ENCODE measurements around the gene SLC24A3.

The SLC24A3 gene

DNA sequence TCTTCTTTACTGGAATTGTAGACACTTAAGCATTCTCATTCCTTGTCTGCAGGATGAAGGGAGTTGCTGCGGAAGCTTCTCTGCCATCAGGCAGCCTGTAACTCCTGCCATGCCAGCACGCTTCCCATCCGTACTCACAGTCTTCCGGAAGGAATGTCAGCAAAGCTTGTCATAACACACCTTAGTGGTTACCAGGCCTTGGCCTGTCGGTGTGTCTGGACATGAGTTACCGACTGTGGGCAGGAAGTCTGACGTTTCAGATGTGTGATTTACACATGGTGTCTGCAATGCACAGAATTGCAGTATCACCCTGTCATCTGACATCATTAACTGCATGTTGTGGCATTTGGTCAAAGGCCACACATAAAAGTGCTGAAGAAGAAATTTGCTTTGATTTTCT lies 102.2 kb downstream of the SLC24A3 start:
- Histone ChIP-seq H3K36me3 (ENCODE audit: control insufficient read depth in 2 of 2, insufficient read depth in 2 of 2, low read length in 2 of 2) (no peaks in the 10 kb centered on the region), H3K27ac (ENCODE audit: low read depth in 2 of 2, low read length in 2 of 2) (no peak overlapping the region), H3K27me3 (ENCODE audit: control insufficient read depth in 2 of 2, insufficient read depth in 2 of 2, low read length in 2 of 2) (peaks cover 0 to 3% of the 10 kb centered on the region in 2 donors), H3K9ac (ENCODE audit: low read depth in 1 of 2, low read length in 2 of 2) (no peak overlapping the region), H3K4me1 (ENCODE audit: control insufficient read depth in 2 of 2, insufficient read depth in 2 of 2, low read length in 2 of 2) (no peaks in the 10 kb centered on the region), H3K9me3 (ENCODE audit: control insufficient read depth in 2 of 2, low read length in 2 of 2) (no peaks in the 10 kb centered on the region), H3K4me3 (ENCODE audit: low read length in 2 of 2) (no peak overlapping the region)

DNA sequence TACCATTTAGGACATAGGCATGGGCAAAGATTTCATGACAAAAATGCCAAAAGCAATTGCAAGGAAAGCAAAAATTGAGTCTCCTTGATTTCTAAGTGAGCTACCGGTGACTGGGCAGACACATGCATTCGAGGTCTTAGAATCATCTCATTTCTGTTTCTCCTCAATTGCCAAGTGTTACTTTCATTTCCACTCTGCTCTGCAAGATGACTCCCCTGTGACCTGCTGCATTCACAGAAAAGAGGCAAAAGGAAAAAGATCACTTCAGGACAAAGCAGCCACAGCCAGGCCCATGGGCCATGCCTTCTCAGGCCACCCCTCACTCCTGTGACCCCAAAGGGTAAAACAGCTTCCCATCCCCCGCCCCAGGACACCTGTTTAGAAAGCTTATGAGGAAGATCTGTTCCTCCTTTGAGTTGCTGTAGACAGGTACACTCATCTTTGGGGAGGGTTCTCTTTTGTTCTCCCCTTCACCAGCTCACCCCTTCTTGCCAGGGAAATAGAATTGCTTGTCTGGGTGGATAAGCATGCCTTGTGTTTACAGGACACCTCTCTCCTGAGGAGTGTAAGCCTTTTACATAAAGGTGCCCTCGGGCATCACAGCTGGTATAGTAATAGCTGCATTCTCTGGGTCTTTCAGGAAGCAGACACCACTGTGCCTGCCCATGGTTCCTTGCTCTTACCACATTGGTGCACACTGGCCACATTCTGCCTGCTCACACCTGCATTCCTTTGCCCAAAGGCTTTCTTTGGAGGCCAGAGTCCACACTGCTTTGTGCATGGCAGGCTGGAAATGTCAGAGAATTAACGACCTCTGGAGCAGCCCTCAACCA lies 105.0 kb downstream of the SLC24A3 start:
- Histone ChIP-seq H3K36me3 (ENCODE audit: control insufficient read depth in 2 of 2, insufficient read depth in 2 of 2, low read length in 2 of 2) (no peaks in the 10 kb centered on the region), H3K4me1 (ENCODE audit: control insufficient read depth in 2 of 2, insufficient read depth in 2 of 2, low read length in 2 of 2) (no peaks in the 10 kb centered on the region), H3K27ac (ENCODE audit: low read depth in 2 of 2, low read length in 2 of 2) (no peak overlapping the region), H3K27me3 (ENCODE audit: control insufficient read depth in 2 of 2, insufficient read depth in 2 of 2, low read length in 2 of 2) (peaks cover 0 to 3% of the 10 kb centered on the region in 2 donors), H3K4me3 (ENCODE audit: low read length in 2 of 2) (no peak overlapping the region), H3K9ac (ENCODE audit: low read depth in 1 of 2, low read length in 2 of 2) (no peak overlapping the region), H3K9me3 (ENCODE audit: control insufficient read depth in 2 of 2, low read length in 2 of 2) (no peaks in the 10 kb centered on the region)

DNA sequence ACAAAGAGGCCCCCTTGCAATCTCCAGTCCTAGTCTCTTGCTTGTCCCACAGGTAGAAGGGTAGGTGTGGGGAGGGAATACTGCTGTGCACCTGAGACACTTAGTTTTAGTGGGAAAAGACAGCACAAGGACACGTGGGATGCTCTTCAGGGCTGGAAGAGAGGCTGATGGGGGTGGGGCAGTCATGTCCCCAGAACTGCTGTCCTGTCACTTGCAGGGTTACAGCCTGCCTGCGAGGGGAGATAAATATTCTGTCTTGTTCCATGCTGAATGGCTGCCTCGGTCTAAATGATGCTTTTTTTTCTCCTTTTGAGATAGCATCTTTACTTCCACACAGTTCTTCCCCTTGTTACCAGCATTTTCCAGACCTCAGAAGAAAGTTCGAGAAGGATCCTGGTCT lies 106.2 kb downstream of the SLC24A3 start:
- Histone ChIP-seq H3K4me1 (ENCODE audit: control insufficient read depth in 2 of 2, insufficient read depth in 2 of 2, low read length in 2 of 2) (no peaks in the 10 kb centered on the region), H3K27ac (ENCODE audit: low read depth in 2 of 2, low read length in 2 of 2) (no peak overlapping the region), H3K9ac (ENCODE audit: low read depth in 1 of 2, low read length in 2 of 2) (no peak overlapping the region)

GRCh38 chr20:19320005-19320404 lies 107.6 kb downstream of the SLC24A3 start:
- Histone ChIP-seq H3K36me3 (ENCODE audit: control insufficient read depth in 2 of 2, insufficient read depth in 2 of 2, low read length in 2 of 2) (no peaks in the 10 kb centered on the region), H3K27me3 (ENCODE audit: control insufficient read depth in 2 of 2, insufficient read depth in 2 of 2, low read length in 2 of 2) (peaks cover 0 to 3% of the 10 kb centered on the region in 2 donors), H3K4me3 (ENCODE audit: low read length in 2 of 2) (no peak overlapping the region), H3K27ac (ENCODE audit: low read depth in 2 of 2, low read length in 2 of 2) (no peak overlapping the region), H3K9ac (ENCODE audit: low read depth in 1 of 2, low read length in 2 of 2) (no peak overlapping the region), H3K9me3 (ENCODE audit: control insufficient read depth in 2 of 2, low read length in 2 of 2) (no peaks in the 10 kb centered on the region), H3K4me1 (ENCODE audit: control insufficient read depth in 2 of 2, insufficient read depth in 2 of 2, low read length in 2 of 2) (no peaks in the 10 kb centered on the region)

More for the DNA sequence above, 106.2 kb downstream of the SLC24A3 start:
- H3K36me3 ChIP-seq (ENCODE audit: control insufficient read depth in 2 of 2, insufficient read depth in 2 of 2, low read length in 2 of 2) = no peaks in the 10 kb centered on the region
- peaks cover 0 to 3% of the 10 kb centered on the region in 2 donors for H3K27me3 ChIP-seq (ENCODE audit: control insufficient read depth in 2 of 2, insufficient read depth in 2 of 2, low read length in 2 of 2)
- H3K9me3 ChIP-seq (ENCODE audit: control insufficient read depth in 2 of 2, low read length in 2 of 2) = no peaks in the 10 kb centered on the region
- H3K4me3 ChIP-seq (ENCODE audit: low read length in 2 of 2) = no peak overlapping the region

DNA sequence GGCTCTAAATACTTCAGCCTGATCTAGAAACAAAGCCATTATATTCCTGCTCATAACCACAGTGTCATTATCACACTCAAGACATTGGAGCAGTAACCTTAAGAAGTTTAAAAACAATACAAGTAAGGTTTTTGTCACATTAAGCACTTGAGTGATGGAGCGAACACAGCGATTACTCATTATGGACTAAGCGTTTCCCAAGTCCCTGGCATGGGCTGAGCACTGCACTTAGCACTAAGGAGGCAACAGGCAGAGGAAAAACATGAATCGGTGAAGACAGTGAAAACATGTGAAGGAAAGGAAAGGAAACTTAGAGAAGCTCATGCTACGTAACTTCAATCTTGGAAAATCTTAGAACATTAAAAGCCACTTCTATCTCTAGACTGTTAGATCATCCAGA lies 108.7 kb downstream of the SLC24A3 start:
- Histone ChIP-seq H3K4me1 (ENCODE audit: control insufficient read depth in 2 of 2, insufficient read depth in 2 of 2, low read length in 2 of 2) (no peaks in the 10 kb centered on the region), H3K4me3 (ENCODE audit: low read length in 2 of 2) (no peak overlapping the region), H3K27ac (ENCODE audit: low read depth in 2 of 2, low read length in 2 of 2) (no peak overlapping the region), H3K27me3 (ENCODE audit: control insufficient read depth in 2 of 2, insufficient read depth in 2 of 2, low read length in 2 of 2) (peaks cover 0 to 3% of the 10 kb centered on the region in 2 donors), H3K9me3 (ENCODE audit: control insufficient read depth in 2 of 2, low read length in 2 of 2) (no peaks in the 10 kb centered on the region), H3K36me3 (ENCODE audit: control insufficient read depth in 2 of 2, insufficient read depth in 2 of 2, low read length in 2 of 2) (no peaks in the 10 kb centered on the region), H3K9ac (ENCODE audit: low read depth in 1 of 2, low read length in 2 of 2) (no peak overlapping the region)

DNA sequence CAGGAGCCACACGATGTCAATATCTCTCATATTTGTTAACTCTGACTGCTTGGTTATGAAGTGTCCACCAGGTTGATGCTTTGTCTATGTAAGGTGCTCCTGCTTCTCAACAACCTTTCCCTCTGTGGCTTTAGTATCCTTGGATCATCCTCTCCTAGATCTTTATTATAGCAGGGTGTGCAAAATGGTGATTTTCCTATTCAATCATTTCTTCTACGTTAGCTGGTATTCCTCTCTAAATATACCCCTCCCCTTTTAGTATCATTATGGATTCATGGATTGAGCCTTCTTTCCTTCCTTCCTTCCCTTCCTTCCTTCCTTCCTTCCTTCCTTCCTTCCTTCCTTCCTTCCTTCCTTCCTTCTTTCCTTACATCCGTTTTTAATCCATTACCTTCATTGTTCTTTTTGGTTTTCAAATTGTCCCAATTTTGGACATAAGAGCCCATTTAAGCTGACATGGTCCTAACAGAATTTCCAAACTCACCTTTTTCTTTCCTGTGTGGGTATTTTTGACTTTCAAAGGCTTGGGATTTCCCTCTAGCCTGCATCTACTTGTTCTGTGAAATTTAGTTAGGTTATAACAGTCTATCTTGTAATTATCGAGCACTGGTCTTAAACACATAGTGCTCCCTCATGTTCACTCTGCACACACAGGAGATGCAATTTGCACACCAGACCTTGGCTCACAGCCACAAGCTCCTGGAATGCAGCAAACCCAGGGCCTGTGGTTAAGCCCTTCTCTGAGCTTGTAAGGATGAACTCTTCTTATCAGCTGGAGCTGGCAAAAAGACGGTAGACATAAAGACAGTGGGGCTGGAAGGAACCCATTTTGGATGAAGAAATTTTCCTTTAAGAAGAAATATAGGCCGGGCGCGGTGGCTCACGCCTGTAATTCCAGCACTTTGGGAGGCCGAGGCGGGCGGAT lies 109.9 kb downstream of the SLC24A3 start:
- Histone ChIP-seq H3K27me3 (ENCODE audit: control insufficient read depth in 2 of 2, insufficient read depth in 2 of 2, low read length in 2 of 2) (peaks cover 0 to 3% of the 10 kb centered on the region in 2 donors), H3K4me3 (ENCODE audit: low read length in 2 of 2) (no peak overlapping the region), H3K36me3 (ENCODE audit: control insufficient read depth in 2 of 2, insufficient read depth in 2 of 2, low read length in 2 of 2) (no peaks in the 10 kb centered on the region), H3K27ac (ENCODE audit: low read depth in 2 of 2, low read length in 2 of 2) (no peak overlapping the region), H3K4me1 (ENCODE audit: control insufficient read depth in 2 of 2, insufficient read depth in 2 of 2, low read length in 2 of 2) (no peaks in the 10 kb centered on the region), H3K9ac (ENCODE audit: low read depth in 1 of 2, low read length in 2 of 2) (no peak overlapping the region), H3K9me3 (ENCODE audit: control insufficient read depth in 2 of 2, low read length in 2 of 2) (no peaks in the 10 kb centered on the region)

GRCh38 chr20:19327401-19327800 lies 115.0 kb downstream of the SLC24A3 start:
- Histone ChIP-seq H3K9me3 (ENCODE audit: control insufficient read depth in 2 of 2, low read length in 2 of 2) (no peaks in the 10 kb centered on the region), H3K9ac (ENCODE audit: low read depth in 1 of 2, low read length in 2 of 2) (no peak overlapping the region), H3K4me1 (ENCODE audit: control insufficient read depth in 2 of 2, insufficient read depth in 2 of 2, low read length in 2 of 2) (no peaks in the 10 kb centered on the region), H3K36me3 (ENCODE audit: control insufficient read depth in 2 of 2, insufficient read depth in 2 of 2, low read length in 2 of 2) (no peaks in the 10 kb centered on the region), H3K27ac (ENCODE audit: low read depth in 2 of 2, low read length in 2 of 2) (no peak overlapping the region), H3K27me3 (ENCODE audit: control insufficient read depth in 2 of 2, insufficient read depth in 2 of 2, low read length in 2 of 2) (no peaks in the 10 kb centered on the region), H3K4me3 (ENCODE audit: low read length in 2 of 2) (no peak overlapping the region)

DNA sequence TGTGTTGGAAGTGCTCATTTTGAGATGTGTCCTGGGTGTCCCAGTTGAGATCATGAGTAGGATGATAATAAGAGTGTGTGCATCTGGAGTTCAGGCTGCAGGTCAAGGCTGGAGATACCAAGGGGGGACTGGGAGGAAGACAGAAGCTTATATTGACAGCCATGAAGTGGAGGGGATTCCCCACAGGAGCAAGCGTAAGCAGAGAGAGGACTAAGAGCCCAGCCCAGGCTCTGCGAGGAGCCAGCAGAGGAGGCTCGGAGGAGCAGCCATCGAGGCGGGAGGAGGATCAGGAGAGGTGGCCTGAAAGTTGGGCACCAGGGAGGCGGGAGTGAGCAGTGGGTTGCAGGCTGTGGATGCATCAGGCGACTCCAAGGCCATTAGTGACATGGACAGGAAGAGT lies 116.2 kb downstream of the SLC24A3 start:
- Histone ChIP-seq H3K36me3 (ENCODE audit: control insufficient read depth in 2 of 2, insufficient read depth in 2 of 2, low read length in 2 of 2) (no peaks in the 10 kb centered on the region), H3K4me3 (ENCODE audit: low read length in 2 of 2) (no peak overlapping the region), H3K9me3 (ENCODE audit: control insufficient read depth in 2 of 2, low read length in 2 of 2) (no peaks in the 10 kb centered on the region), H3K27me3 (ENCODE audit: control insufficient read depth in 2 of 2, insufficient read depth in 2 of 2, low read length in 2 of 2) (no peaks in the 10 kb centered on the region), H3K27ac (ENCODE audit: low read depth in 2 of 2, low read length in 2 of 2) (no peak overlapping the region), H3K9ac (ENCODE audit: low read depth in 1 of 2, low read length in 2 of 2) (no peak overlapping the region), H3K4me1 (ENCODE audit: control insufficient read depth in 2 of 2, insufficient read depth in 2 of 2, low read length in 2 of 2) (no peaks in the 10 kb centered on the region)

DNA sequence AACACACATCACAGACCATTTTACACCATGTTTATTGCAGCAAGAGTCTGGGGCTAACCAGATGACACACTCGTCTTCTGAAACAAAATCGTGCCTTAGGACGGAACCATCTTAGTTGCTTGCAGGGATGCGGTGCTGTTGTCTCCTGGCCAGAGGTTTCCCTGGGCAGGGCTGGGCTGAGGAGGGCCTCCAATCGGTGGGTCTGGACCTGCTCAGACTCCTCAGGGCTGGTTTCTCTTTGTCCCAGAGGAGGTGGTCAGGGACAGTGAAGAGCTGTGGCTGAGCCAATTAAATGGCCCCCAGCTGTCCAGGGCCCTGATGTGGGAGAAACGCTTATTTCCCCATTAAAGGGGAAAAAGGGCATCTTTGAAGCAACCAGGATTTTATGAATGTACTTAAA lies 117.6 kb downstream of the SLC24A3 start:
- no peaks in the 10 kb centered on the region for H3K4me1 ChIP-seq (ENCODE audit: control insufficient read depth in 2 of 2, insufficient read depth in 2 of 2, low read length in 2 of 2)
- no peak overlapping the region for H3K4me3 ChIP-seq (ENCODE audit: low read length in 2 of 2)
- no peaks in the 10 kb centered on the region for H3K36me3 ChIP-seq (ENCODE audit: control insufficient read depth in 2 of 2, insufficient read depth in 2 of 2, low read length in 2 of 2)
- no peak overlapping the region for H3K9ac ChIP-seq (ENCODE audit: low read depth in 1 of 2, low read length in 2 of 2)
- H3K27ac ChIP-seq (ENCODE audit: low read depth in 2 of 2, low read length in 2 of 2) = no peak overlapping the region
- H3K27me3 ChIP-seq (ENCODE audit: control insufficient read depth in 2 of 2, insufficient read depth in 2 of 2, low read length in 2 of 2) = no peaks in the 10 kb centered on the region
- H3K9me3 ChIP-seq (ENCODE audit: control insufficient read depth in 2 of 2, low read length in 2 of 2) = no peaks in the 10 kb centered on the region

DNA sequence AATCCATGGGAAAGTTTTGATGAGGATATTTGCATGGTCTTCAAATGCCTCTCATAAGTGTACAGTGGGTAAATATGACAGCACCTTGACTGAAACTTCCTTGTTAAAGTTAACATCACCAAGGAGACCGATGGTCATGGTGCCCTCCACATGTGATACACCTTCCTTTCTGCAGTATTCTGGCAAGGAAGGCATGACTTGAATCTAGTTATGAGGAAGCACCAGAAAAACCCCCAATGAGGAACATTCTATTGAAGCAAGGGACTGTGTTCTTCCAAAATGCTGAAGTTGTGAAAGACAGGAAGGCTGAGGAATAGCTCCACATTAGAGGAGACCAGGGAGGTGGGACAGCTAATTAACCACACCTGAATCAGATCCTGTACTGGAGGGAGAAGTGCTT lies 118.3 kb downstream of the SLC24A3 start:
- Histone ChIP-seq H3K4me3 (ENCODE audit: low read length in 2 of 2) (no peak overlapping the region), H3K27me3 (ENCODE audit: control insufficient read depth in 2 of 2, insufficient read depth in 2 of 2, low read length in 2 of 2) (no peaks in the 10 kb centered on the region), H3K27ac (ENCODE audit: low read depth in 2 of 2, low read length in 2 of 2) (no peak overlapping the region), H3K9ac (ENCODE audit: low read depth in 1 of 2, low read length in 2 of 2) (no peak overlapping the region), H3K36me3 (ENCODE audit: control insufficient read depth in 2 of 2, insufficient read depth in 2 of 2, low read length in 2 of 2) (no peaks in the 10 kb centered on the region), H3K9me3 (ENCODE audit: control insufficient read depth in 2 of 2, low read length in 2 of 2) (no peaks in the 10 kb centered on the region), H3K4me1 (ENCODE audit: control insufficient read depth in 2 of 2, insufficient read depth in 2 of 2, low read length in 2 of 2) (no peaks in the 10 kb centered on the region)
